ENCODE measurements around the gene SERPING1. TPM values are rescaled to one million over a fixed set of nuclear protein-coding genes. Genes with fewer than 3 reads are reported as not detected.
"Not testable (repeated sequence)": the region's sequence is repeated elsewhere in the genome, so short reads cannot be mapped to it uniquely, and the experiment has no call there.

SERPING1 gene
- total RNA-seq, 1 donor from 2014 or later = 94.6 TPM

- Histone ChIP-seq H3K9me3 (replicated peaks) (no peaks in the 10 kb centered on the region), H3K36me3 (no peaks in the 10 kb centered on the region), H3K27me3 (ENCODE audit: low read depth) (peaks cover 72% of the 10 kb centered on the region), H3K27ac (replicated peaks) (peak within 1 kb of the TSS; percentile 48), H3K4me1 (peaks cover 47% of the 10 kb centered on the region), H3K4me3 (peak within 1 kb of the TSS; percentile 62)
- peak; percentile 40 for DNase-seq
- no peak for TF ChIP-seq CTCF (IDR thresholded peaks at IDR 0.05; ENCODE audit: borderline replicate concordance)
- intact Hi-C loops (cut with micrococcal nuclease) = no loop called here
Observed at GRCh38 chr11:57649826-57650738, 52.6 kb downstream of the SERPING1 start, which contains the start of gene YPEL4. TSS of gene YPEL4 (minus strand) at chr11:57649912. CDS start at chr11:57647107, 2,805 bp downstream.

- intact Hi-C loops (cut with micrococcal nuclease) = no loop called here
- no peak for TF ChIP-seq CTCF (IDR thresholded peaks at IDR 0.05; ENCODE audit: borderline replicate concordance)
Observed at GRCh38 chr11:57650739-57651090, 53.2 kb downstream of the SERPING1 start.

GRCh38 chr11:57651408-57651807, 53.9 kb downstream of the SERPING1 start:
- Histone ChIP-seq H3K36me3 (no peaks in the 10 kb centered on the region), H3K4me3 (no peak overlapping the region), H3K27ac (replicated peaks) (no peak overlapping the region), H3K9me3 (replicated peaks) (no peaks in the 10 kb centered on the region), H3K27me3 (ENCODE audit: low read depth) (peaks cover 62% of the 10 kb centered on the region), H3K4me1 (peaks cover 34% of the 10 kb centered on the region)
- intact Hi-C loops (cut with micrococcal nuclease) = no loop called here
- no peak for TF ChIP-seq CTCF (IDR thresholded peaks at IDR 0.05; ENCODE audit: borderline replicate concordance)
- no peak for DNase-seq

More at GRCh38 chr11:57650739-57651090, 53.2 kb downstream of the SERPING1 start:
- H3K27ac ChIP-seq (replicated peaks) = no peak overlapping the region
- H3K9me3 ChIP-seq (replicated peaks) = no peaks in the 10 kb centered on the region
- peaks cover 68% of the 10 kb centered on the region for H3K27me3 ChIP-seq (ENCODE audit: low read depth)
- DNase-seq = no peak
- H3K4me1 ChIP-seq = peaks cover 41% of the 10 kb centered on the region
- no peaks in the 10 kb centered on the region for H3K36me3 ChIP-seq
- H3K4me3 ChIP-seq = no peak overlapping the region

- intact Hi-C loops (cut with micrococcal nuclease); H3K36me3 ChIP-seq; H3K27ac ChIP-seq (replicated peaks); H3K9me3 ChIP-seq (replicated peaks); H3K4me3 ChIP-seq; DNase-seq: not testable (repeated sequence)
- H3K4me1 ChIP-seq = peaks cover 33% of the 10 kb centered on the region
- peaks cover 53% of the 10 kb centered on the region for H3K27me3 ChIP-seq (ENCODE audit: low read depth)
Observed at GRCh38 chr11:57652230-57652629, 54.7 kb downstream of the SERPING1 start.

GRCh38 chr11:57652662-57653061, 55.2 kb downstream of the SERPING1 start:
- Histone ChIP-seq H3K4me1 (peaks cover 29% of the 10 kb centered on the region), H3K4me3 (no peak overlapping the region), H3K27me3 (ENCODE audit: low read depth) (peaks cover 49% of the 10 kb centered on the region), H3K36me3 (no peaks in the 10 kb centered on the region), H3K9me3 (replicated peaks) (no peaks in the 10 kb centered on the region), H3K27ac (replicated peaks) (peak overlapping the region; percentile 13)
- TF ChIP-seq CTCF (IDR thresholded peaks at IDR 0.05; ENCODE audit: borderline replicate concordance) = no peak
- intact Hi-C loops (cut with micrococcal nuclease) = no loop called here
- no peak for DNase-seq

GRCh38 chr11:57653163-57653562, 55.7 kb downstream of the SERPING1 start:
- H3K9me3 ChIP-seq (replicated peaks) = no peaks in the 10 kb centered on the region
- intact Hi-C loops (cut with micrococcal nuclease) = no loop called here
- peak overlapping the region; percentile 13 for H3K27ac ChIP-seq (replicated peaks)
- H3K4me1 ChIP-seq = peaks cover 29% of the 10 kb centered on the region
- H3K27me3 ChIP-seq (ENCODE audit: low read depth) = peaks cover 44% of the 10 kb centered on the region
- DNase-seq = no peak
- no peak for TF ChIP-seq CTCF (IDR thresholded peaks at IDR 0.05; ENCODE audit: borderline replicate concordance)
- H3K36me3 ChIP-seq = no peaks in the 10 kb centered on the region
- H3K4me3 ChIP-seq = no peak overlapping the region
